GM21390 (cell line): ENCODE results near the gene RELN.
"Not testable (repeated sequence)": the region's sequence is repeated elsewhere in the genome, so short reads cannot be mapped to it uniquely, and the experiment has no call there.

ENCODE experiments used
- ATAC-seq: cut with Tn5 transposase; IDR thresholded peaks from one replicate; pipeline ENCODE4 v1.9.1; 2021; ENCODE audit not compliant: unreplicated experiment

Gene RELN

DNA sequence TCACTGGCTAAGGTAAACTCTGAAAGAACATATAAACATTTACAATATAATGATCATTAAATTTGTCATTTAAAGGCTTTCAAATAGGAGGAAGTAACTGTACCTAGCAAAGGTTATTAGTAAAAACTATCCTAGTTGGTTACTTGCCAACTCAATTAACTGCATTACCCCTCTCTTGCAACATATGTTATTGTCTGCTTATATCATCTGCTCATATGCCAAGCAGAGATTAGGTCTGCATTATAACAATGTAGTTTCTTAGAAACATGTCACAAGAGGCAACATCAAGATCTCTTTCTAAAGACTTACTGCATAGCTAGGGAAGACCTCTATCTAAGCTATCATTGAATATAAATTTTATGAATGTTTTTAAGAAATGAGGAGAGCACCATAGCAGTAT, 132.5 kb downstream of the RELN start:
- ATAC-seq, result no peak

GRCh38 chr7:103855671-103856070, 133.8 kb downstream of the RELN start:
- ATAC-seq, result no peak

DNA sequence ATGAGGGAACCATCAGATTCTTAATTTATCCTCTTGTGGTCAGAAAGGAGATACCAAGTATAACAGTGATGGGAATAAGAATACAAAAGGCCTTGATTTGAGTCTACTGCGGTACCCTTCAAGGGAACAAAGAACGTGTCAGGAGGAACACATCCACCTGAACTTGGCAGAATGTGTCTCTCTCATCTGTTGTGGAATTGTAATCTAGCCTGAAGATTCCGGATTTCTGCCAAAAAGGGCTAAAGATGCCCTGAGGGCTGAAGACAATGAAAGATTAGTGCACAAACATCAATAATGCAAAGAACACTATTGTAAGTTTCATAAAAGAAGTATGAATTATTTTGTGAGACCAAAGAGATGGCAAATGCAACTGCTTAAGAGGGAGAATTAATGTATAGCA, 134.8 kb downstream of the RELN start:
- no peak for ATAC-seq

DNA sequence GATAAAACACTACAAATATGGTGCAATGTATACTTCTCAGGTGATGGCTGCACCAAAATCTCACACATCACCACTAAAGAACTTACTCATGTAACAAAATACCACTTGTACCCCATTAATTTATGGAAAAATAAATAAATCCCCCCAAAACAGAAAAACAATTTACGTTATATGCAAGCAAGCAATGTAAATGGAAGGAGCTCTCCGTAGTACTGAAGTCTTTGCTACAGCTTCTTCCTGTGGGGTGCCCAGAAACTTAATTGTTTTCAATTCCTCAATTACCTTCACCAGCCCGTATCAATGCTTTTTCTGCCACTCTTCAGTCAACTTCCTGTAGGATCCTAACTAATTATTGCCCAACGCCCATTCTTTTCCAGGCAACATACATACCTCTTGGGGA, 138.1 kb downstream of the RELN start:
- ATAC-seq, result no peak

DNA sequence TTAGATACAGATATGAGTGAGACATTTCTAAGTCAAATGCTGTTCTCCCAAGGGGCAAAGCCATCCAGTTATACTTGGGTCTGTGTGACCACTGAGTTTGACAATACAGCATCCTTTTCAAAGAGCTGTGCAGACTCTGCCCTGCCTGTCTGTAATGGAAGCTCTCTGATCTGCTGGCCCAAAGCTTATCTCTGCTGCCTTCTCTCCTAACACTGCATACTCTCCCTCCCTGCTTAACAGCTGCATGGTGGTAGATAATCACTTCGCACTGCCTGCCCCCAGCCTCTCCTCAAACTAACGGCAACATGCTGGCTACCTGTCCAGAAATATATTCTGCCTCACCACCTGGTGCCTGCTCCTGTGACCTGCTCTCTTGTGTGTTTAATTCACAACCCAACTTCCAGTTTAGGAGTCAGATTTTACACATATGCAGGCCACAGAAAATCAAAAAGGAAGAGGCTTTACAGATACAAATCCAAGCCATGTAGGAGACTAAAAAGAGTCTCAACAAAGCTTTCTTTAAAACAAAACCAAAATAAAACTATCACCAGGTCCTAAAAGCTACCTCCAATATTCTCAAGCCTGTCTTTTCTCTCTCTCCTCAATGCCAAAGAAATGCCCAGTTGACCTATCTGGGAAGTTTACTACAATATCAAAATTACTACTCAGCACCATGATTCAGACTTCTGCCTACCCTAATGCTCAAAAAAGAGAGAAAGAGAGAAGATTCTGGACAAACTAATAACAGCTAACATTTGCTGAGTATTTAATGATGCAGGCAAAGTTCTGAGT, 145.6 kb downstream of the RELN start:
- ATAC-seq, result no peak

GRCh38 chr7:103833401-103833800, 156.1 kb downstream of the RELN start:
- ATAC-seq, result no peak

- no peak for ATAC-seq
These were observed 157.0 kb downstream of the RELN start for GRCh38 chr7:103832438-103832837.

GRCh38 chr7:103824251-103824650, 165.2 kb downstream of the RELN start:
- no peak for ATAC-seq

- ATAC-seq, result no peak
These were observed 166.4 kb downstream of the RELN start for GRCh38 chr7:103823084-103823483.

- ATAC-seq, result no peak
These were observed 168.4 kb downstream of the RELN start for GRCh38 chr7:103821092-103821491.

- ATAC-seq, result not testable (repeated sequence)
These were observed 173.5 kb downstream of the RELN start for GRCh38 chr7:103815972-103816371.

DNA sequence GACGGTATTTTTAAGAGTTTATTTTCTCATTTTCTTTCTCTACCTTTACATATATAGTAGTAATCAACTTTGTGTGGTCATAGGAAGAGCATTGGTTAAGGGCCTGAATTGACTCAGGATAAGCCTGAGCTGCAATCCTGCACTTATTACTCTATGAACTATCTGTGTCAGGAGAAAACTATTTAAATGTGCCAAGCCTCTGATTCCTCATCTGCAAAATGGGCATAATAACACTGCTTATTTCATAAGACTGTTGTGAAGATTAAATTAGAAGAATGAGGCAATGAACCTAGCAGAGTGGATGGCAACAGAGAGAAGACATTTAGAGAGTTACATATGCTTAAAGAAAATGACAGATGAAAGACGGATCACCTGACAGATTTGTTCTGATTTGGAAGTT, 175.5 kb downstream of the RELN start:
- no peak for ATAC-seq

DNA sequence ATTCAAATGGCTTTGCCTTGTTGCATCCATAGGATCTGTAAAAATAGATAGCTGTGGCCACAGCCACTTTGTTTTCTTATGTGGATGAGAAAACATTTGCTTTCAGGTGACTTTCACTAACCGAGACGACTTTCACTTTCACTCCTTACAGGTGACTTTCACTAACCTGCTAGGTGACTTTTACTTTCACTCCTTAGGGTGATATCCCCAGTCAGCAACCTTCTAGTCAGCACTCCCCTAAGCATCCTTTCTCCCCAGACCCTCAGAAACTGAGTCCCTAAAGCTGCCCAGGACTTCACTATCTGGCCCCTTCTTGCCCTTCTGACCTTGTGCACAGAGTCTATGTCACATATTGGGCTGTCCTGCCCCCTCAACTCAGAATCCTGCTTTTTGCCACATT, 177.5 kb downstream of the RELN start:
- ATAC-seq, result peak; percentile 89

DNA sequence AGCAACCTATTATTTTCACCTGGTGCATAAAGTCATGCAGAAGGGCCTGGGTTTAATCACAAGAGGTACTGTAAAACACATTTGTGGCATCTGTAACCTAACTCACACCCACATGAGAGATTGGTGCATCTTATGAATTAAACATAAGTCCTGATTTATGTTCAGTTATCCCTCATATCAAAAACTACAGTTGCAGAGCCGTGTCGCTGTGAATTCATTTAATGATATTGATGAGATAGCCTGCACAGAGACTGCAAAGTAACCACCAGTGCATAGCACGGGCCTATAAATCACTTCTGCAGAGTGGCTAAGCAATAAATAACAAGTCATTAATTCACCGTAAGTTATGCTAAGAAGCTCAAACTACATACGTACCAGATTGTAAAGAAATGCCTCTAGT, 178.2 kb downstream of the RELN start:
- no peak for ATAC-seq

DNA sequence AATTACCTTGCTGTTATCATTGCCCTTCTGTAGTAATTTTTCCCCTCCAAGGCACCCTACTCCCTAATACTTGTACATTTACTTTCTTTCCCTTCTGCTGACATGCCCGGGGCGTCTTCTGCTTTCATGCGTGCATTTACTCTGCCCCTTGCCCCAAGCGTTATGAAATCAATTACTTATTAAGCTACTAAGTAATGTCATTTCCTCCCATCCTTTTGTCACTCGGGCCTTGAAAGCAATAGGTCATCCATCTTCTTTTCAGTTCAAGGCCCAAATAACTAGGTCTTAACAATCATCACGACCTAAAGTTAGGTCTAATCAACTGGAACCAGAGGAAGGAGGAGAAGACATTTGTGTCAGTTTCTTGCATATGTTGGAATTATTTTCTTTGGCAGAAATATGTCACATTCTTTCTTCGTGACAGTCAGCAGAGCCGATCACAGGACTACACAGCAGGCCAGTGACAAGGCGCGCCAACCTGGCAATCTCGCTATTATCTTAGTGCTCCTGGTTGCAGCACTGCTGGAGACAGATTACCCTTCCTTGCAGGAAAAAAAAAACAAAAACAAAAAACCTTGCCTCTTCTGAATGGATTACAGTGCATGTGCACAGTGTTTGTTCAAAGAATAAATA, 179.2 kb downstream of the RELN start:
- no peak for ATAC-seq

GRCh38 chr7:103809229-103809994, 180.0 kb downstream of the RELN start:
- no peak for ATAC-seq

GRCh38 chr7:103805346-103805745, 184.1 kb downstream of the RELN start:
- ATAC-seq, result no peak

DNA sequence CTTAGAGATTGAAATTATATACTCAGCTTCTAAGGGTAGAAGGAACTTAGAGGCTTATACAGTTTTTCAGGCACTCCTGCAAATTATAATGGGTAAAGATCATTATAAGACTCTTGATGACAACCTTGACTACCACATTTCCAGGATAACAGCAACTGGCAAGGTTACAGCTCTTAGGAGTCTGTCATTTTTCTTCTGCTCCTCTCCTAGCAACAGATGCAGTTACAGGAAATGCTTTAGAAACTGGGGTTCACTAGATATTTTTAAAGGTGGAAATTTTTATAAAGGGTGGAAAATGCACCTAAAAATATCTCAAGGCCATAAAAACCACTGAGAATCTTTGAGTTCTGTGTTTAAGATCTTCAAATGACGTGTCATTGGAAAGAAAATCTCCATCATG, 185.8 kb downstream of the RELN start:
- ATAC-seq, result no peak

DNA sequence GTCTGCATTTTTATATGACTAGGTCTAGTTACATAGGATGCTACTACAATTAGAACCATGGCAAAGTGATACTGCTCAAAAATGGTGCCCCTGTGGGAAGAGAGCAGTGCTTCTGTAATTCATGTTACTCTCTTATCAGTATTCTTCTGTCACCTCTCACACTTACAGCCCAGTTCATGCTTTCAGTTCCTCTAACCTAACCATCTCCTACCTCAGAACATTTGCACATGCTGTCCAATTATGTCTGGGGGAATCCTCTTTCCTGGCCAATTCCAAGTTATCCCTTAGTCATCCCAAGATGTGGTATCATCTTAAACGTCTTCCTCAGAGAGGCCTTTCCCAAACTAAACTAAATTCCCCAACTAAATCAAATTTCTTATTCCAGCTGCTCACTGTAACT, 190.2 kb downstream of the RELN start:
- ATAC-seq, result no peak

GRCh38 chr7:103797647-103798307, 191.7 kb downstream of the RELN start:
- ATAC-seq, result no peak

- no peak for ATAC-seq
These were observed 193.0 kb downstream of the RELN start for GRCh38 chr7:103796327-103796962.
